MG63 (cell line): ENCODE measurements around the gene CDC14A. TPM values are rescaled to one million over a fixed set of nuclear protein-coding genes. Genes with fewer than 3 reads are reported as not detected.
A peak's percentile ranks its signal among the peaks of the same experiment; 100 is the strongest.

ENCODE experiments used
- DNase-seq: peaks from one replicate; pipeline ENCODE4 v3.0.0-alpha.2; 2020
- H3K27me3 ChIP-seq: fragments of 250-450 bp; sonication (Bioruptor Pico); 2 replicates; pipeline ENCODE4 v1.5.1; 2020; ENCODE audit warnings: mild to moderate bottlenecking, moderate library complexity
- H3K36me3 ChIP-seq: fragments of 250-450 bp; sonication (Bioruptor Pico); 2 replicates; pipeline ENCODE4 v1.5.1; 2020; ENCODE audit warnings: mild to moderate bottlenecking, moderate library complexity
- H3K4me3 ChIP-seq: fragments of 250-450 bp; sonication (Bioruptor Pico); 2 replicates; pipeline ENCODE4 v1.5.1; 2020; ENCODE audit warnings: mild to moderate bottlenecking, moderate library complexity
- H3K9me3 ChIP-seq: fragments of 250-450 bp; sonication (Bioruptor Pico); 2 replicates; pipeline ENCODE4 v1.5.1; 2020; ENCODE audit warnings: mild to moderate bottlenecking, moderate library complexity
- total RNA-seq: library from RNA; depleted of rRNA; stranded (reverse); fragments of >200 nt; shearing (Covaris generic); gene quantifications from 2 replicates; pipeline ENCODE4 v1.2.3, GENCODE V29; 2014; ENCODE audit warnings: low replicate concordance; rRNA removed

CDC14A gene, protein sequence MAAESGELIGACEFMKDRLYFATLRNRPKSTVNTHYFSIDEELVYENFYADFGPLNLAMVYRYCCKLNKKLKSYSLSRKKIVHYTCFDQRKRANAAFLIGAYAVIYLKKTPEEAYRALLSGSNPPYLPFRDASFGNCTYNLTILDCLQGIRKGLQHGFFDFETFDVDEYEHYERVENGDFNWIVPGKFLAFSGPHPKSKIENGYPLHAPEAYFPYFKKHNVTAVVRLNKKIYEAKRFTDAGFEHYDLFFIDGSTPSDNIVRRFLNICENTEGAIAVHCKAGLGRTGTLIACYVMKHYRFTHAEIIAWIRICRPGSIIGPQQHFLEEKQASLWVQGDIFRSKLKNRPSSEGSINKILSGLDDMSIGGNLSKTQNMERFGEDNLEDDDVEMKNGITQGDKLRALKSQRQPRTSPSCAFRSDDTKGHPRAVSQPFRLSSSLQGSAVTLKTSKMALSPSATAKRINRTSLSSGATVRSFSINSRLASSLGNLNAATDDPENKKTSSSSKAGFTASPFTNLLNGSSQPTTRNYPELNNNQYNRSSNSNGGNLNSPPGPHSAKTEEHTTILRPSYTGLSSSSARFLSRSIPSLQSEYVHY
- 0.46 and 2.2 TPM in 2 replicates for total RNA-seq

DNA sequence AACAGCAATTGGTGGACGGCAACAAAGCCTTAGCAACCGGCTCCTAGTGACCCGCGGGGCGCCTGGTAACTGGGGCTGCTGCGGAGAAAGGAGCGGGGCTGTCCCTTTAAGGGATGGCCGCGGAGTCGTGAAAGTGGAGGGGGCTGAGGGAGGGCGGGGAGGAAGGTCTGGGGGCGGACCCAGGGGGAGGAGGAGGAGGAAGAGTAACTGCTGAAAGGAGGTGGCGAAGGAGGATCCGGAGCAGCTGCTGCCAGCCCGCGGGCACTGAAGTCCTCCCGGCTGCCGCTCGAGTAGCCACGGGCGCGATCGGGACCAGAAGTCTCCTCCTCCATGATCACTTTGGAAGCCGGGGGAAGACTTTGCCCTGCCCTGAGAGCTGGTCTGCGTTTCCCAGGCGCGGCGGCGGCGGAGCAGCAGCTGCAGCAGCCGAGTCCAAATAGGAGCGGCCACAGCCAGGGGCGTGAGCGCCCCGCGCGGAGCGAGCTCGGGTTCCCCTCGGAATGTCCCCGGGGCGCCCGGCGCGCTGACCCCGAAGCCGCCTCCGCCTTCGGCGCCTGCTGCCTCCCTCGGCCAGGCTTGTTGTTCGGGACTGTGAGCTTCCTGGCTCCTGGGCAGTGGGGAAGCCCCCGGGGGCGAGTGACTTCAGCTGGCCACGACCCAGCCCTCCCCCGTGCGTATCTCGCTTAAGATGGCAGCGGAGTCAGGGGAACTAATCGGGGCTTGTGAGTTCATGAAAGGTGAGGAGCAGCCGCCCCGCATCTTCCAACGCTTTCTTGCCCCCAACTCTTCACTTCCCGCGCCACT is at the start of gene CDC14A:
CDC14A (plus strand) TSS at position 240 of the 804 bp plus-strand sequence; CDS start at position 689, 449 bp downstream.
- Histone ChIP-seq H3K36me3 (no peaks in the 10 kb centered on the region), H3K27me3 (no peaks in the 10 kb centered on the region), H3K9me3 (no peaks in the 10 kb centered on the region), H3K4me3 (peak within 1 kb of the TSS; percentile 77)
- peak; percentile 96 for DNase-seq

DNA sequence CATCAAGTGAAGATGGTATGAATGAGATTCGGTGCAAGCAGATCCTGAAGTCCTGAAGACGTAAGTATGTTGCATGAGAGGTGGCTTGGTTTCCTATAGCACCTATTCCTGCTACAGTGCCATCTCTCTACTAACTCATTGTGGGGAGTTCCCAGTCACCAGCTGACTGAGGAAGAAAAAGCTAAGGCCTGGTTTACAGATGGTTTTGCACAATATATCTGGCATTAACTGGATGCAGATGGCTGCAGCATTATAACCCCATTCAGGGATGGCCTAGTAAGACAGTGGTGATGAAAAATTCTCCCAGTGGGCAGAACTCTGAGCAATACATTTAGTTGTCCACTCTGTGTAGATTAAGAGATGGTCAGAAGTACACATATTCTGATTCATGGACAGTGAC is 49.6 kb upstream of the CDC14A start:
- Histone ChIP-seq H3K36me3 (no peaks in the 10 kb centered on the region), H3K9me3 (no peaks in the 10 kb centered on the region), H3K27me3 (no peaks in the 10 kb centered on the region), H3K4me3 (no peak overlapping the region)
- DNase-seq, result no peak

- H3K27me3 ChIP-seq, result no peaks in the 10 kb centered on the region
- H3K36me3 ChIP-seq, result no peaks in the 10 kb centered on the region
- DNase-seq, result no peak
- no peaks in the 10 kb centered on the region for H3K9me3 ChIP-seq
- no peak overlapping the region for H3K4me3 ChIP-seq
Observed at GRCh38 chr1:100304227-100304626, 48.1 kb upstream of the CDC14A start.

DNA sequence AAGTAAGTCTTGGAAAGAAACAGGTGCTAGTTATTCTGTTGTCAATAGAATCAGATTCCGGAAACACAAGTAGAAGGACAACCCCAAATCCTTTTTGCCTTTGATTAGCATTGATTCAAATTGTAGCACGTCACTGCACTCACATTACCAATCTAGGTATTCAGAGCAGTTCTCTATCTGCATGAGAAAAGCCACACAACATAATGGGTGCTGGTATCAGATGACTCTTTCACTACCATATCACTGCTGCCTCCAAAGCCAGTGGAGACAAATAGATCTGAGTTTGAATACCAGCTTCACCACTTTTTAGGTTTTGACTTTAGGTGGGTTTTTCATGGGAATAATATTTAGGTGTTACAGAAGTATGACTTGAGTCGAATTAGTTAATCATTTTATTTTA is 47.4 kb upstream of the CDC14A start:
- Histone ChIP-seq H3K4me3 (no peak overlapping the region), H3K27me3 (no peaks in the 10 kb centered on the region), H3K9me3 (no peaks in the 10 kb centered on the region), H3K36me3 (no peaks in the 10 kb centered on the region)
- no peak for DNase-seq

GRCh38 chr1:100305954-100306353 is 46.4 kb upstream of the CDC14A start:
- H3K36me3 ChIP-seq, result no peaks in the 10 kb centered on the region
- no peaks in the 10 kb centered on the region for H3K9me3 ChIP-seq
- no peak overlapping the region for H3K4me3 ChIP-seq
- no peak for DNase-seq
- no peaks in the 10 kb centered on the region for H3K27me3 ChIP-seq

- Histone ChIP-seq H3K36me3 (no peaks in the 10 kb centered on the region), H3K4me3 (no peak overlapping the region), H3K27me3 (no peaks in the 10 kb centered on the region), H3K9me3 (no peaks in the 10 kb centered on the region)
- DNase-seq, result no peak
Observed at GRCh38 chr1:100306735-100307313, 45.5 kb upstream of the CDC14A start.

DNA sequence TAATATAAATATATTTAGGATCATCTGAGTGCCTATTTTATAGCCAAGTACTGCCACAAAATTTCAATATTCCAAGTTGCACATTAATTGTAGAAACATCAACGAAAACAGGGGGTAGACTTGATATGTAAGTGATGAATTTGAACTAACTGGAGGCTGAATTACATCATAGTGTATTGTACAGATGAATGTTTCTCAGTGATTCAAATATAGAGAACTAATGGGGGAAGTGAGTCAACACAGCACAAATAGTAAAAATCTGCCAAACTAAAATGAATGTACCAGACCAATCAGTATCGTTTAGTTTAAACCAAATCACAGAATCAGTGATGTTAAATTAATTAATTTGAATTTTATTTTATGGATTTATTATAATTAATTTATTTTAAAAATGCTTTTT is 43.5 kb upstream of the CDC14A start:
- no peaks in the 10 kb centered on the region for H3K27me3 ChIP-seq
- no peaks in the 10 kb centered on the region for H3K36me3 ChIP-seq
- H3K9me3 ChIP-seq, result no peaks in the 10 kb centered on the region
- no peak for DNase-seq
- no peak overlapping the region for H3K4me3 ChIP-seq

GRCh38 chr1:100309863-100310262 is 42.4 kb upstream of the CDC14A start:
- H3K27me3 ChIP-seq, result no peaks in the 10 kb centered on the region
- no peak for DNase-seq
- no peak overlapping the region for H3K4me3 ChIP-seq
- no peaks in the 10 kb centered on the region for H3K9me3 ChIP-seq
- H3K36me3 ChIP-seq, result no peaks in the 10 kb centered on the region

GRCh38 chr1:100313382-100313781 is 38.9 kb upstream of the CDC14A start:
- Histone ChIP-seq H3K9me3 (0 out of 2 replicates have a peak, but pooled peaks cover 3% of the 10 kb centered on the region), H3K4me3 (no peak overlapping the region), H3K27me3 (no peaks in the 10 kb centered on the region), H3K36me3 (no peaks in the 10 kb centered on the region)
- no peak for DNase-seq

GRCh38 chr1:100316622-100317021 is 35.7 kb upstream of the CDC14A start:
- DNase-seq, result no peak
- no peak overlapping the region for H3K4me3 ChIP-seq
- H3K36me3 ChIP-seq, result no peaks in the 10 kb centered on the region
- peaks cover 3% of the 10 kb centered on the region; the same call in 1 of the 2 replicates for H3K9me3 ChIP-seq
- no peaks in the 10 kb centered on the region for H3K27me3 ChIP-seq

DNA sequence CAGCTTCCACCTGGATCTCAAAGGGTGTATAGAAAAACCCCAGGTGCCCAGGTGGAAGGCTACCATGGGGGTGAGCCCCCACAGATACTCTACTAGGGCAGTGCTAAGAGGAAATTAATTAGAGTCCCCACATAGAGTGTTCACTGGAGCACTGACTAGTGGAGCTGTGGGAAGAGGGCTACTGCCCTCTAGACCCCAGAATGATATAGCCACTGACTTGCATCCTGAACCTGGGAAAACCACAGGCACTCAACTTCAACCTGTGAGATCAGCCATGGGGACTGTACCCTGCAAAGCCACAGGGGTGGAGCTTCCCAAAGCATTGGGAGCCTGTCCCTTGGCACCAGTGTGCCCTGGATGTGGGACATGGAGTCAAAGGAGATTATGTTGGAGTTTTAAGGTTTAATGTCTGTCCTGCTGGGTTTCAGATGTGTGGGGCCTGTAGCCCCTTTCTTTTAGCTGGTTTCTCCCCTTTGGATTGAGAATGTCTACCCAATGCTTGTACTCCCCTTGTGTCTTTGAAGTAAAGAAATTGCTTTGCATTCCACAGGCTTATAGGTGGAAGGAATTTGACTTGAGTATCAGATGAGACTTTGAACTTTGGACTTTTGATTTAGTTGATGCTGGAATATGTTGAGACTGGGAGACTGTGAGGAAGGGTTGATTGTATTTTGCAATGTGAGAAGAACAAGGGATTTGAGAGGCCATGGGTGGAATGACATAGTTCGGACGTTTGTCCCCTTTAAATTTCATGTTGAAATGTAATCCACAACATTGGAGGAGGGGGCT is 31.8 kb upstream of the CDC14A start:
- H3K9me3 ChIP-seq, result peaks cover 3% of the 10 kb centered on the region; the same call in 1 of the 2 replicates
- DNase-seq, result no peak
- H3K36me3 ChIP-seq, result no peaks in the 10 kb centered on the region
- H3K4me3 ChIP-seq, result no peak overlapping the region
- H3K27me3 ChIP-seq, result no peaks in the 10 kb centered on the region

DNA sequence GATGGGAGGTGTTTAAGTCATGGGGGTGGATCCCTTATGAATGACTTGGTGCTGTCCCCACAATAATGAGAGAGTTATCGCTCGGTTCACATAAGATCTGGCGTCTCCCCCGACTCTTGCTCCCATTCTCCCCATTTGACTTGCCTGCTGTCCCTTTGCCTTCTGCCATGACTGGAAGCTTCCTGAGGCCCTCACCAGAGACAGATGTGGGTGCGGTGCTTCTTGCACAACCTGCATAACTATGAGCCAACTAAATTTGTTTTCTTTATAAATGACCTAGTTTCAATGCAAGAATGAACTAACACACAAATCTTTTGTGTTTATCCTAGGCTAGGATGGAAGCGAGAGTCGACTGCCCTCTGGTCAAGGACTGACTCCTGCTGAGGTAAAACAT is 31.2 kb upstream of the CDC14A start:
- Histone ChIP-seq H3K4me3 (no peak overlapping the region), H3K36me3 (no peaks in the 10 kb centered on the region), H3K9me3 (peaks cover 3% of the 10 kb centered on the region; the same call in 1 of the 2 replicates), H3K27me3 (no peaks in the 10 kb centered on the region)
- no peak for DNase-seq

DNA sequence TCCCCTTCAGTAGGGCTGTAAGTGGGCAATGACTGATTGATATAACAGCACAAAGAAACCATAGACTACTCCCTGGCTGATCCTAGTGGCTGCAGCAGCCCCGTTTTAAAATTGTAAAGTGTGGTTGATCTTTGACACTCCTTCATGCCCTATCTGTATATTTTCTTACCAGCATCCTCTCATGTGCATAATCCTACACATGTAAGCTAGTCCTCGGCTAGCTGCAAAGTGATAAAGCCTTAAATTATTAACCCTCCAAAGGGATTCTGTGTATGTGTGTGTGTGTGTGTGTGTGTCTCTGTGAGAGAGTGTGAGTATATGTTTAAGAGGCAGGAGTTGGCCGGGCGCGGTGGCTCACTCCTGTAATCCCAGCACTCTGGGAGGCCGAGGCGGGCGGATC is 30.8 kb upstream of the CDC14A start:
- Histone ChIP-seq H3K27me3 (no peaks in the 10 kb centered on the region), H3K36me3 (no peaks in the 10 kb centered on the region), H3K9me3 (peaks cover 3% of the 10 kb centered on the region; the same call in 1 of the 2 replicates), H3K4me3 (no peak overlapping the region)
- no peak for DNase-seq

DNA sequence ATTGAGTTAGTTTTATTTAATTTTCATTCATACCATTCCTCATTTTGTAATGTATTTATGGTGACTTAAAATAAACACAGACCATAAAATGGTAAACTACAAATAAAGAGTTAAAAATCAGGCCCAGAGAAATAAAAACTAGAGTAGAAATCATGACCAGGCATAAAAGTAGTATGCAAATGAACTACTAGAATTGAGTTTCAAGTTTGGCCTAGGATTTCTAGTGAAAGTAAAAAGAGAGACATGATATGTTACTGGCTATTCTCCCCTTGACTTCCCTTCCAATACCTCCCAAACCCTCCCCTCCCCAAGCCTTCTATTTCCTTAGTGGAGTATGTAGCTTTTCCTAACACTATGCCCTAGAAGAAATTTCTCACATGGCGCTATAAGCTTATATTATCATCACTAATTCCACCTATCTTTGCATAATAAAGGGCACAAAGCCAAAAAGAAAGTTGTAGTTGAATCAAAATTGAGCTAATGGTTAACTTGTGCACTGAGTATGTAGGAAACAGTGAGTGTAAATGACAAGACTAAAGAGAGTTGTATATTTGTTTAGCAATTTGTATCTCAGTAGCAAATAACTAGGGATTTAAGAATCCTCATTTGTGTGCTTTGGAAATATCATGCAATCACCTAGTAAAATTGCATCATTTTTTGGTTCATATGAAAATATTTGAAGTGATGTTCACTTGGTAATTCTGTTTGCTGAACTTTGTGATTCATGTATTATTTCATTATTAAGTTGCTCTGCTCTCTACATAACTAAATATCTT is 29.7 kb upstream of the CDC14A start:
- no peaks in the 10 kb centered on the region; the same call in 1 of the 2 replicates for H3K9me3 ChIP-seq
- H3K36me3 ChIP-seq, result no peaks in the 10 kb centered on the region
- H3K27me3 ChIP-seq, result no peaks in the 10 kb centered on the region
- H3K4me3 ChIP-seq, result no peak overlapping the region
- no peak for DNase-seq

GRCh38 chr1:100323419-100324106 is 28.7 kb upstream of the CDC14A start:
- Histone ChIP-seq H3K4me3 (no peak overlapping the region), H3K9me3 (no peaks in the 10 kb centered on the region; the same call in 1 of the 2 replicates), H3K36me3 (no peaks in the 10 kb centered on the region), H3K27me3 (no peaks in the 10 kb centered on the region)
- DNase-seq, result peak; percentile 93
